Endothelial cell of umbilical vein (primary cell): ENCODE measurements around the gene LRP1B. TPM values are rescaled to one million over a fixed set of nuclear protein-coding genes. Genes with fewer than 3 reads are reported as not detected.

Experiments used
- BruUV-seq: library from RNA; stranded (reverse); fragments of 400-500 nt; replicated peaks from 2 replicates; lab custom pipeline; 2021; lab: Mats Ljungman, UMichigan
- CTCF ChIA-PET: fragments of 300-600, 350-600 bp; sonication (Branson Sonifier 250); formaldehyde crosslinking; loops from one replicate; lab custom pipeline; 2021; ENCODE audit warnings: antibody characterized with exemption, inconsistent platforms; lab: Charles Lee
- POLR2A ChIA-PET: fragments of 300-600, 350-600 bp; sonication (Branson Sonifier 250); formaldehyde crosslinking; loops from one replicate; lab custom pipeline; 2021; ENCODE audit warnings: antibody characterized with exemption, inconsistent platforms; lab: Charles Lee
- DNase-seq: peaks from one replicate; pipeline ENCODE4 v3.0.0-alpha.2; 2011; ENCODE audit warnings: low read depth, low spot score
- FAIRE-seq: peaks from 2 replicates; lab custom pipeline; 2011; peaks lifted over from hg19 to GRCh38; lab: Jason Lieb, UNC
- H2AFZ ChIP-seq: 2 replicates; pipeline ENCODE4 v1.6.0; 2012; ENCODE audit warnings: low read depth, low read length, control low read depth, inconsistent platforms
- H3K27ac ChIP-seq: 2 replicates; pipeline ENCODE4 v1.5.1; 2011; ENCODE audit warnings: low read depth, mild to moderate bottlenecking, control low read depth, low read length, moderate library complexity; ENCODE audit not compliant: insufficient read depth
- H3K27me3 ChIP-seq, 2 experiments: 2 replicates each; pipeline versions ENCODE4 v1.6.0 to v1.6.1; 2011; ENCODE audit warnings: low read length in 2 of 2, mixed read lengths in 1 of 2; ENCODE audit not compliant: control insufficient read depth in 2 of 2, insufficient read depth in 2 of 2
- H3K36me3 ChIP-seq, 2 experiments: 2 replicates in 1 of 2; 3 replicates in 1 of 2; pipeline ENCODE4 v1.5.1; 2011; ENCODE audit warnings: low read length in 2 of 2, mild to moderate bottlenecking in 1 of 2, moderate library complexity in 1 of 2; ENCODE audit not compliant: control insufficient read depth in 2 of 2, insufficient read depth in 2 of 2; ENCODE audit errors: extremely low read depth in 1 of 2
- H3K4me1 ChIP-seq: 3 replicates; pipeline ENCODE4 v1.5.1; 2011; ENCODE audit warnings: mild to moderate bottlenecking, low read length; ENCODE audit not compliant: control insufficient read depth, insufficient read depth; ENCODE audit errors: extremely low read depth
- H3K4me2 ChIP-seq: 2 replicates; pipeline ENCODE4 v1.6.1; 2011; ENCODE audit warnings: low read length, control low read depth, mixed read lengths; ENCODE audit not compliant: insufficient read depth
- H3K4me3 ChIP-seq, 3 experiments: fragments of 200-600 bp in 1 of 3; sonication (generic), shearing (Covaris generic) in 1 of 3; replicated peaks in 1 of 3; 2 replicates each; pipeline ENCODE4 v1.5.1; 2011 to 2016; ENCODE audit warnings: control low read depth in 3 of 3, low read length in 3 of 3, mild to moderate bottlenecking in 2 of 3, inconsistent platforms in 1 of 3, low read depth in 1 of 3, moderate library complexity in 1 of 3; ENCODE audit not compliant: insufficient read depth in 1 of 3
- H3K79me2 ChIP-seq: 2 replicates; pipeline ENCODE4 v1.6.0; 2012; ENCODE audit warnings: low read length, inconsistent platforms; ENCODE audit not compliant: control insufficient read depth, insufficient read depth
- H3K9ac ChIP-seq: replicated peaks from 2 replicates; pipeline ENCODE3; 2011; ENCODE audit warnings: low read length, control low read depth; ENCODE audit not compliant: insufficient read depth; ENCODE audit errors: extremely low read depth
- H3K9me1 ChIP-seq: replicated peaks from 3 replicates; pipeline ENCODE4 v1.6.0; 2011; ENCODE audit warnings: mild to moderate bottlenecking, low read length; ENCODE audit not compliant: control insufficient read depth, insufficient read depth; ENCODE audit errors: extremely low read depth
- H3K9me3 ChIP-seq: replicated peaks from 2 replicates; pipeline ENCODE4 v1.5.1; 2012; ENCODE audit warnings: low read length, inconsistent platforms; ENCODE audit not compliant: control insufficient read depth, insufficient read depth
- H4K20me1 ChIP-seq: replicated peaks from 2 replicates; pipeline ENCODE3; 2011; ENCODE audit warnings: mild to moderate bottlenecking, low read length; ENCODE audit not compliant: control insufficient read depth, insufficient read depth; ENCODE audit errors: extremely low read depth
- EZH2 ChIP-seq: IDR thresholded peaks from 2 replicates; pipeline ENCODE4 v1.6.1; 2012; ENCODE audit warnings: borderline replicate concordance, low read depth, mild to moderate bottlenecking, moderate library complexity, low read length, inconsistent platforms; ENCODE audit not compliant: severe bottlenecking
- FOS ChIP-seq: IDR thresholded peaks from 2 replicates; pipeline ENCODE4 v1.6.1; 2011; ENCODE audit warnings: mild to moderate bottlenecking, low read length, moderate library complexity, borderline replicate concordance; ENCODE audit not compliant: insufficient read depth
- GATA2 ChIP-seq: IDR thresholded peaks from 2 replicates; pipeline ENCODE4 v1.7.0; 2011; ENCODE audit warnings: low read depth, mild to moderate bottlenecking, moderate library complexity, mixed read lengths, low read length; ENCODE audit not compliant: insufficient read length, insufficient read depth
- JUN ChIP-seq: IDR thresholded peaks from 2 replicates; pipeline ENCODE4 v1.6.1; 2011; ENCODE audit warnings: borderline replicate concordance, low read depth; ENCODE audit not compliant: insufficient read length, insufficient read depth
- MYC ChIP-seq: IDR thresholded peaks from one replicate; pipeline ENCODE4 v1.6.1; 2011; ENCODE audit warnings: mild to moderate bottlenecking, low read depth, low read length
- POLR2AphosphoS5 ChIP-seq: IDR thresholded peaks from 2 replicates; pipeline ENCODE4 v1.6.1; 2012; ENCODE audit warnings: low read depth, mild to moderate bottlenecking, control low read depth, low read length, moderate library complexity; ENCODE audit not compliant: insufficient read depth
- dilution Hi-C: fragments of 300-500 bp; cut with MboI; formaldehyde crosslinking; loops from one replicate; pipeline ENCODE4 v1.15.0; 2019; ENCODE audit warnings: low sequenced_read_pairs; ENCODE audit not compliant: extremely low pct_ligation_motif_present
- intact Hi-C: fragments of 100-400 bp; cut with micrococcal nuclease; formaldehyde crosslinking; loops from one replicate; pipeline ENCODE4 v1.10.0; 2022
- polyA plus RNA-seq, 4 experiments: library from polyadenylated mRNA; depleted of rRNA in 3 of 4; stranded (reverse) in 3 of 4; unstranded in 1 of 4; fragments of >200 nt; gene quantifications; 2 replicates each; pipeline versions ENCODE4 v1.2.1 to v1.2.3, GENCODE V29; 2011 to 2012; ENCODE audit warnings: missing spikeins in 1 of 4
- total RNA-seq: library from RNA; stranded (reverse); gene quantifications from 2 replicates; pipeline ENCODE4 v1.2.3, GENCODE V29; 2021
- TF ChIP-seq, protein P1 (sequence below): IDR thresholded peaks from 2 replicates; pipeline ENCODE4 v1.6.1; 2011; ENCODE audit not compliant: insufficient read depth, insufficient read length
- TF ChIP-seq, protein P2 (sequence below), 2 donors: IDR thresholded peaks; 1 replicate in 1 of 2; 2 replicates in 1 of 2; pipeline ENCODE4 v1.5.1; 2011; ENCODE audit warnings: low read length in 2 of 2, mild to moderate bottlenecking in 2 of 2, moderate library complexity in 2 of 2, control low read depth in 1 of 2, inconsistent platforms in 1 of 2, low read depth in 1 of 2; ENCODE audit not compliant: insufficient read depth in 1 of 2; ENCODE audit errors: extremely low read depth in 1 of 2

Gene LRP1B
- total and polyA plus RNA-seq, 2 donors (not counting 3 experiments of a cell fraction or from before 2014, with no cell fraction given), result 0.03 to 0.07 TPM

DNA sequence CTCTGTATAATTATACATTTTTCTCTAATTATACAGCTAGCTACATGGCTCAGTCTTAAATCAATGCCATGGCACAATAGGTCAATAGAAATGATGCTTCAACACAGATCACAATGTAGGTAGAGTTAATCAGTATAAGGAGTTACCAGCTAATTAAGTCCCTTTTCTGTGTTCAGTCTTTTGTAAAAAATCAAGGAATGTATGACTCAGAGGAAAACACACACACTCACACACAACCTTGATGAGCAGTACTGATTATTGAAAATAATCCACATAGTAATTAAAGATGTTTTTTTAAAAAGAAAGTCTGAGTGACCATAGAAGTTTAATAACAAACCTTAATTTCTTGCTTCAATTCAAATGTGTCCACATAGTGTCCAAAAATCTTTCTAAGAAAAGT is 691.3 kb downstream of the LRP1B start:
- POLR2A ChIA-PET, result no interaction called here
- intact Hi-C loops (no loop called here), dilution Hi-C loops (no loop called here)
- no peak overlapping the region for H3K4me2 ChIP-seq
- no peak overlapping the region for H3K9ac ChIP-seq
- H2AFZ ChIP-seq, result no peak overlapping the region
- no peaks in the 10 kb centered on the region for H3K4me1 ChIP-seq
- H3K9me3 ChIP-seq, result no peaks in the 10 kb centered on the region
- no peaks in the 10 kb centered on the region for H4K20me1 ChIP-seq
- no peaks in the 10 kb centered on the region for H3K36me3 ChIP-seq
- CTCF ChIA-PET, result interaction anchor here (0.9 kb wide), 1 partner anchor 35 kb away, joined by 3 read pairs; no protein-coding TSS in a partner anchor
- no peaks in the 10 kb centered on the region for H3K79me2 ChIP-seq
- TF ChIP-seq GATA2, result peak; percentile 39
- TF ChIP-seq MYC, result no peak
- TF ChIP-seq EZH2, result no peak
- no peak for TF ChIP-seq POLR2AphosphoS5
- peak; percentile 53 for TF ChIP-seq FOS
- TF ChIP-seq JUN, result no peak
- no TSS peak for BruUV-seq
- H3K4me3 ChIP-seq, result no peak overlapping the region
- no peak overlapping the region for H3K27ac ChIP-seq
- DNase-seq (peak; percentile 13), FAIRE-seq (no peak)
- no peaks in the 10 kb centered on the region for H3K9me1 ChIP-seq
- H3K27me3 ChIP-seq, result no peaks in the 10 kb centered on the region

DNA sequence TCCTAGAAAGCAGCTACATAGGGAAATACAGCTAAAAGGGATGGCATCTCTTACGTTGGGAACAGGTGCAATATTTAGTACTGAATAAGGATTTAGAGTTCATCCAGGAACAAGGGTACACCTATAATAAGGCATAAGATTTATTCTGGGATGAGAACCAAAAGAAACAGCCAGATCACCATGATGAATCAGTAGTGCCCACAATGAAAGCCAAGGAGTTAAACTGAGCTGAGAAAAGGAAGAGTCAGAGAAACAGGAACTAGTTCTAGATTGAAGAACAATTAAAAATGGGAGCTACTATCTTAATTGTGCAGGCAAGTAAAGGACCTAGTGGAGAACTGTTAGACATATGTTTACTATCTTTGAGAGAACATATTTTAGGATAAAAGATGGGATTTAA is 692.3 kb downstream of the LRP1B start:
- Histone ChIP-seq H4K20me1 (no peaks in the 10 kb centered on the region), H3K27me3 (no peaks in the 10 kb centered on the region), H3K27ac (no peak overlapping the region), H3K36me3 (no peaks in the 10 kb centered on the region), H3K9ac (no peak overlapping the region), H2AFZ (no peak overlapping the region), H3K4me3 (no peak overlapping the region), H3K9me1 (no peaks in the 10 kb centered on the region), H3K4me2 (no peak overlapping the region), H3K4me1 (no peaks in the 10 kb centered on the region), H3K79me2 (no peaks in the 10 kb centered on the region), H3K9me3 (no peaks in the 10 kb centered on the region)
- dilution Hi-C loops, result no loop called here
- intact Hi-C loops, result no loop called here
- TF ChIP-seq, protein P1, sequence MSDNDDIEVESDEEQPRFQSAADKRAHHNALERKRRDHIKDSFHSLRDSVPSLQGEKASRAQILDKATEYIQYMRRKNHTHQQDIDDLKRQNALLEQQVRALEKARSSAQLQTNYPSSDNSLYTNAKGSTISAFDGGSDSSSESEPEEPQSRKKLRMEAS, result no peak
- TF ChIP-seq, protein P2, sequence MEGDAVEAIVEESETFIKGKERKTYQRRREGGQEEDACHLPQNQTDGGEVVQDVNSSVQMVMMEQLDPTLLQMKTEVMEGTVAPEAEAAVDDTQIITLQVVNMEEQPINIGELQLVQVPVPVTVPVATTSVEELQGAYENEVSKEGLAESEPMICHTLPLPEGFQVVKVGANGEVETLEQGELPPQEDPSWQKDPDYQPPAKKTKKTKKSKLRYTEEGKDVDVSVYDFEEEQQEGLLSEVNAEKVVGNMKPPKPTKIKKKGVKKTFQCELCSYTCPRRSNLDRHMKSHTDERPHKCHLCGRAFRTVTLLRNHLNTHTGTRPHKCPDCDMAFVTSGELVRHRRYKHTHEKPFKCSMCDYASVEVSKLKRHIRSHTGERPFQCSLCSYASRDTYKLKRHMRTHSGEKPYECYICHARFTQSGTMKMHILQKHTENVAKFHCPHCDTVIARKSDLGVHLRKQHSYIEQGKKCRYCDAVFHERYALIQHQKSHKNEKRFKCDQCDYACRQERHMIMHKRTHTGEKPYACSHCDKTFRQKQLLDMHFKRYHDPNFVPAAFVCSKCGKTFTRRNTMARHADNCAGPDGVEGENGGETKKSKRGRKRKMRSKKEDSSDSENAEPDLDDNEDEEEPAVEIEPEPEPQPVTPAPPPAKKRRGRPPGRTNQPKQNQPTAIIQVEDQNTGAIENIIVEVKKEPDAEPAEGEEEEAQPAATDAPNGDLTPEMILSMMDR (IDR thresholded peaks at IDR 0.05; ENCODE audit: extremely low read depth in 1 of 2, insufficient read depth in 1 of 2, low read depth in 1 of 2, low read length in 2 of 2), result no peak
- TF ChIP-seq EZH2, result no peak
- TF ChIP-seq FOS, result no peak
- no peak for TF ChIP-seq POLR2AphosphoS5
- TF ChIP-seq JUN, result no peak
- no peak for TF ChIP-seq MYC
- no TSS peak for BruUV-seq
- ChIA-PET CTCF (interaction anchor here (1.0 kb wide), 1 partner anchor 32 kb away, joined by 3 read pairs; no protein-coding TSS in a partner anchor), POLR2A (no interaction called here)
- no peak for DNase-seq
- FAIRE-seq, result no peak
